Suppressor macrophage treated with lipopolysaccharide for 1 hour (primary cell): ENCODE measurements around the gene GAS5.
"Not testable (repeated sequence)": the region's sequence is repeated elsewhere in the genome, so short reads cannot be mapped to it uniquely, and the experiment has no call there.

Experiments used
- DNase-seq, 3 donors: peaks; one replicate each; pipeline ENCODE4 v3.0.0-alpha.2; 2020 to 2022

Gene GAS5

GRCh38 chr1:173867753-173868265 lies at the start of gene GAS5:
Gene GAS5 (minus strand): TSS chr1:173867989.
- peak; percentile 98 to 99 (median 98) for DNase-seq

- no peak for DNase-seq
These were observed 49.4 kb upstream of the GAS5 start, which contains the start of gene SERPINC1 for GRCh38 chr1:173917149-173917548. Gene SERPINC1 (minus strand): TSS chr1:173917327. CDS start chr1:173917259, 68 bp downstream.

- no peak for DNase-seq
These were observed 48.9 kb upstream of the GAS5 start for GRCh38 chr1:173916667-173917066.

GRCh38 chr1:173915596-173915995 lies 47.8 kb upstream of the GAS5 start:
- no peak for DNase-seq

- peak; percentile 21 to 40 (median 25) for DNase-seq
These were observed 46.6 kb upstream of the GAS5 start for GRCh38 chr1:173914366-173914871.

GRCh38 chr1:173913111-173913510 lies 45.3 kb upstream of the GAS5 start:
- no peak for DNase-seq

- DNase-seq: no peak
These were observed 36.2 kb upstream of the GAS5 start for GRCh38 chr1:173903827-173904531.

GRCh38 chr1:173900992-173901391 lies 33.2 kb upstream of the GAS5 start:
- no peak for DNase-seq

GRCh38 chr1:173900427-173900826 lies 32.6 kb upstream of the GAS5 start:
- DNase-seq: no peak

- no peak for DNase-seq
These were observed 26.4 kb upstream of the GAS5 start for GRCh38 chr1:173894189-173894588.

GRCh38 chr1:173893611-173894010 lies 25.8 kb upstream of the GAS5 start:
- peak; percentile 14 to 38 (median 32) for DNase-seq

GRCh38 chr1:173889885-173890284 lies 22.1 kb upstream of the GAS5 start:
- no peak for DNase-seq

GRCh38 chr1:173888749-173889148 lies 21.0 kb upstream of the GAS5 start:
- no peak for DNase-seq

- no peak for DNase-seq
These were observed 19.8 kb upstream of the GAS5 start for GRCh38 chr1:173887627-173888026.

- DNase-seq: no peak
These were observed 19.2 kb upstream of the GAS5 start for GRCh38 chr1:173886746-173887611.

GRCh38 chr1:173884701-173885100 lies 16.9 kb upstream of the GAS5 start:
- no peak for DNase-seq

- not testable (repeated sequence) for DNase-seq
These were observed 13.3 kb upstream of the GAS5 start for GRCh38 chr1:173881117-173881516.

- DNase-seq: no peak
These were observed 10.5 kb upstream of the GAS5 start for GRCh38 chr1:173878251-173878650.

- DNase-seq: no peak
These were observed 8.9 kb upstream of the GAS5 start for GRCh38 chr1:173876732-173877131.

GRCh38 chr1:173871500-173871899 lies 3.7 kb upstream of the GAS5 start:
- no peak for DNase-seq

- DNase-seq: no peak
These were observed 3.3 kb upstream of the GAS5 start for GRCh38 chr1:173871091-173871490.

- DNase-seq: peak in 1 of 3 donors; percentile 19
These were observed 2.7 kb upstream of the GAS5 start for GRCh38 chr1:173870252-173871075.

GRCh38 chr1:173869021-173869359 lies 1.2 kb upstream of the GAS5 start:
- no peak for DNase-seq
